CMK (cell line): ENCODE data around the gene MALRD1.

Source experiments
- DNase-seq: peaks from one replicate; pipeline ENCODE4 v3.0.0-alpha.2; 2010; ENCODE audit warnings: low read depth

MALRD1 gene

GRCh38 chr10:19048489-19048888 is at the start of gene MALRD1:
MALRD1 (plus strand) TSS chr10:19048801; CDS start chr10:19048939, 138 bp downstream.
- DNase-seq, result no peak

- no peak for DNase-seq
These were observed 45.3 kb upstream of the MALRD1 start for GRCh38 chr10:19003341-19003740.

GRCh38 chr10:19012111-19012510 is 36.5 kb upstream of the MALRD1 start:
- DNase-seq, result no peak

- no peak for DNase-seq
These were observed 34.6 kb upstream of the MALRD1 start for GRCh38 chr10:19014034-19014433.

GRCh38 chr10:19014498-19014897 is 34.1 kb upstream of the MALRD1 start:
- no peak for DNase-seq

- DNase-seq, result no peak
These were observed 31.3 kb upstream of the MALRD1 start for GRCh38 chr10:19017116-19017890.

- no peak for DNase-seq
These were observed 27.4 kb upstream of the MALRD1 start for GRCh38 chr10:19021162-19021561.

GRCh38 chr10:19024611-19025010 is 24.0 kb upstream of the MALRD1 start:
- DNase-seq, result no peak

GRCh38 chr10:19031763-19032162 is 16.8 kb upstream of the MALRD1 start:
- no peak for DNase-seq

- no peak for DNase-seq
These were observed 14.9 kb upstream of the MALRD1 start for GRCh38 chr10:19033741-19034140.

- no peak for DNase-seq
These were observed 7.4 kb upstream of the MALRD1 start for GRCh38 chr10:19041171-19041570.

GRCh38 chr10:19043431-19043830 is 5.2 kb upstream of the MALRD1 start:
- DNase-seq, result no peak

- no peak for DNase-seq
These were observed 1.9 kb upstream of the MALRD1 start for GRCh38 chr10:19046679-19047078.

- no peak for DNase-seq
These were observed 290 bp downstream of the MALRD1 start for GRCh38 chr10:19048891-19049290.

GRCh38 chr10:19049567-19049966 is 966 bp downstream of the MALRD1 start:
- no peak for DNase-seq

GRCh38 chr10:19054289-19054835 is 5.8 kb downstream of the MALRD1 start:
- DNase-seq, result no peak

GRCh38 chr10:19058046-19058445 is 9.4 kb downstream of the MALRD1 start:
- DNase-seq, result no peak

GRCh38 chr10:19063986-19064385 is 15.4 kb downstream of the MALRD1 start:
- DNase-seq, result no peak

GRCh38 chr10:19071946-19072345 is 23.3 kb downstream of the MALRD1 start:
- DNase-seq, result no peak

GRCh38 chr10:19077276-19077675 is 28.7 kb downstream of the MALRD1 start:
- no peak for DNase-seq

- no peak for DNase-seq
These were observed 48.0 kb downstream of the MALRD1 start for GRCh38 chr10:19096501-19097073.

GRCh38 chr10:19097151-19097550 is 48.5 kb downstream of the MALRD1 start:
- no peak for DNase-seq

GRCh38 chr10:19098803-19099202 is 50.2 kb downstream of the MALRD1 start:
- no peak for DNase-seq

- DNase-seq, result no peak
These were observed 58.8 kb downstream of the MALRD1 start for GRCh38 chr10:19107406-19107805.
